Activated CD8-positive, alpha-beta memory T cell treated with anti-CD3 and anti-CD28 coated beads, Interleukin-2, amount 10 ng/mL, durations not matched to agents 7 days and 5 days (primary cell): ENCODE results near the gene REPIN1. TPM values are rescaled to one million over a fixed set of nuclear protein-coding genes. Genes with fewer than 3 reads are reported as not detected.

Source experiments
- ATAC-seq: fragments of 150-1000 bp; cut with Tn5 transposase; one replicate; pipeline ENCODE4 v1.10.0; 2021; ENCODE audit warnings: moderate library complexity
- CTCF ChIA-PET: fragments of 350-600 bp; sonication (Branson Sonifier 250); formaldehyde crosslinking; loops from one replicate; lab custom pipeline; 2021; ENCODE audit warnings: antibody characterized with exemption; lab: Charles Lee
- DNase-seq: peaks from one replicate; pipeline ENCODE4 v3.0.0-alpha.2; 2020
- H3K27ac Mint-ChIP-seq: one replicate; pipeline ENCODE4 v1.8.0; 2021; ENCODE audit warnings: mild to moderate bottlenecking, mixed read lengths
- H3K27me3 Mint-ChIP-seq: one replicate; pipeline ENCODE4 v1.8.0; 2021; ENCODE audit warnings: mixed read lengths
- H3K36me3 Mint-ChIP-seq: one replicate; pipeline ENCODE4 v1.8.0; 2021; ENCODE audit warnings: mild to moderate bottlenecking, mixed read lengths
- H3K4me1 Mint-ChIP-seq: one replicate; pipeline ENCODE4 v1.8.0; 2021; ENCODE audit warnings: mixed read lengths
- H3K4me3 Mint-ChIP-seq: one replicate; pipeline ENCODE4 v1.8.0; 2021; ENCODE audit warnings: mild to moderate bottlenecking, moderate library complexity, mixed read lengths
- H3K9me3 Mint-ChIP-seq: one replicate; pipeline ENCODE4 v1.8.0; 2022; ENCODE audit warnings: low read depth, mixed read lengths
- total RNA-seq, 2 experiments: library from RNA; stranded (reverse); gene quantifications; one replicate each; pipeline ENCODE4 v1.2.3, GENCODE V29; 2021

Gene REPIN1
- total RNA-seq, 2 experiments from 2014 or later = 51.4 to 55.5 TPM

GRCh38 chr7:150412518-150413488 is 44.2 kb downstream of the REPIN1 start:
- Mint-ChIP-seq H3K4me3 (no peak overlapping the region), H3K27ac (no peak overlapping the region), H3K9me3 (no peaks in the 10 kb centered on the region), H3K4me1 (peaks cover 6% of the 10 kb centered on the region), H3K27me3 (no peaks in the 10 kb centered on the region), H3K36me3 (peaks cover 9% of the 10 kb centered on the region)
- ATAC-seq = no peak
- CTCF ChIA-PET = interaction anchor here (0.7 kb wide), 1 partner anchor 17 kb away, joined by 3 read pairs; no protein-coding TSS in a partner anchor
- DNase-seq = no peak

DNA sequence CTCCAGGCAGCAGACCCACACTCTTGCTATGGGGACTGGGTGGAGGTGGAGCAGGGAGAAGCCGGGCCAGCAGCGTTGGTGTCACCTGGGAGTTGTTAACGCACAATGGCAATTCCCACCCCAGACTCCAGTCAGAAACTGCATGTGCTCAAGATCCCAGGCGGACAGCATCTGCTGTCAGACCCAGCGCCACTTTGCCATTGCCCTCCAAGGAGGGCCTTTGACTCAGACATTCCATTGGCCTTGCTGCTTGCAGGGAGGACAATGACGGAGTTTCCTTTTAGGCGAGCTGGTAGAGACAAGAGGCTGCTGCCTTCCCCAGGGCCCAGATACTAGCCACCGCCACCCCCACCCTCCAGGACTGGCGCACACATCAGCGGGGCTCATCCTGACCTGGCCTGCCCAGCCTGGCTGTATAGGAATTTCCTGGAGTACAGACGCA is 45.0 kb downstream of the REPIN1 start:
- Mint-ChIP-seq H3K27ac (no peak overlapping the region), H3K4me3 (no peak overlapping the region), H3K36me3 (peaks cover 7% of the 10 kb centered on the region), H3K27me3 (no peaks in the 10 kb centered on the region), H3K4me1 (peaks cover 3% of the 10 kb centered on the region), H3K9me3 (no peaks in the 10 kb centered on the region)
- ATAC-seq (no peak), DNase-seq (no peak)
- CTCF ChIA-PET = interaction anchor here (0.7 kb wide), 1 partner anchor 18 kb away, joined by 3 read pairs; no protein-coding TSS in a partner anchor

GRCh38 chr7:150415161-150416153 is 46.8 kb downstream of the REPIN1 start:
- Mint-ChIP-seq H3K27ac (no peak overlapping the region), H3K4me3 (no peak overlapping the region), H3K27me3 (no peaks in the 10 kb centered on the region), H3K9me3 (no peaks in the 10 kb centered on the region), H3K4me1 (peaks cover 3% of the 10 kb centered on the region), H3K36me3 (peaks cover 4% of the 10 kb centered on the region)
- DNase-seq (peak; percentile 30), ATAC-seq (no peak)
- CTCF ChIA-PET = interaction anchor here (1.4 kb wide), 1 partner anchor 59 kb away, joined by 5 read pairs; no protein-coding TSS in a partner anchor

DNA sequence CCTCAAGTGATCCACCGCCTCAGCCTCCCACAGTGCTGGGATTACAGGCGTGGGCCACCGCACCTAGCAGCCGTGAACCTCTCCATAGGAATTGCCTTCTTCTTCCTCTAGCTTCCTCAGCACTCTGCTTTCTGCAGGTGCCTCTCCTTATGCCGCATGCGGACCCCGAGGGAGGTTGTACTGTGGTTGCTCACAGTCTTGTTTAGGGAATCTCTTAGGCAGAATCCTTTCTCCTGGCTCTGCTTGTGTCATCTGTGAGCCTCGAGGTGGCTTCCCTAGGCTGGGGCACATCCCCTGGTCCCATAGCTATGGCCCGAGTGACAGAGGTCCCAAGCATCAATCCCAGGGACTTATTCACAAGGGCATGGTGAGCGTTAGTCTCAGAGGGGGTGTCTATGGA is 48.6 kb downstream of the REPIN1 start:
- CTCF ChIA-PET = interaction anchor here (2.6 to 3.9 kb wide), 3 partner anchors 11 to 62 kb away, joined by 10 to 18 read pairs (median 18); a partner anchor contains a TSS
- H3K27ac Mint-ChIP-seq = no peak overlapping the region
- no peaks in the 10 kb centered on the region for H3K9me3 Mint-ChIP-seq
- no peaks in the 10 kb centered on the region for H3K36me3 Mint-ChIP-seq
- no peak overlapping the region for H3K4me3 Mint-ChIP-seq
- H3K4me1 Mint-ChIP-seq = peaks cover 11% of the 10 kb centered on the region
- peak; percentile 34 for DNase-seq
- no peak for ATAC-seq
- peaks cover 2% of the 10 kb centered on the region for H3K27me3 Mint-ChIP-seq

GRCh38 chr7:150417863-150418262 is 49.2 kb downstream of the REPIN1 start:
- no peak for ATAC-seq
- Mint-ChIP-seq H3K9me3 (no peaks in the 10 kb centered on the region), H3K36me3 (no peaks in the 10 kb centered on the region), H3K4me1 (peaks cover 11% of the 10 kb centered on the region), H3K4me3 (no peak overlapping the region), H3K27ac (no peak overlapping the region), H3K27me3 (peaks cover 2% of the 10 kb centered on the region)
- CTCF ChIA-PET = interaction anchor here (2.6 to 3.9 kb wide), 3 partner anchors 12 to 62 kb away, joined by 10 to 18 read pairs (median 18); a partner anchor contains a TSS
- peak; percentile 21 for DNase-seq

DNA sequence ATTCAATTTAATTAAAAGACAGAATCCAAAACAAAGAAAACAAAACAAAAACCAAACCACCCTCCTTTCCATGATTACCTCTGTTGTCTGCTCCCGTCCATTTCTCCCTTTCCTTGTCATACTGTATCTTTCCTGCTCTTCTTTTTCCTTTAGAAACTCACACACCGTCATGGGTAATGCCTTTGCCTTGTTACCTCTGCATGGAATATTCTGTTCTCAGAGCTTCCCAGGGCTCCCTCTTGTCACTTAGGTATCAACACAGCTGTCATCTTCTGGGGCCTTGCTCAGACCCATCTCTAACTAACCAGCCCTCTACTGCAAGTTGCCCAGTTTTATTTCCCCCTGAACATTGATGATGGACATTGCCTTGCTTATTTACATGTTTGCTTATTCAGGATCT is 51.6 kb downstream of the REPIN1 start:
- no peaks in the 10 kb centered on the region for H3K36me3 Mint-ChIP-seq
- H3K27ac Mint-ChIP-seq = no peak overlapping the region
- peaks cover 2% of the 10 kb centered on the region for H3K27me3 Mint-ChIP-seq
- ATAC-seq (no peak), DNase-seq (no peak)
- H3K9me3 Mint-ChIP-seq = no peaks in the 10 kb centered on the region
- CTCF ChIA-PET = interaction anchor here (3.6 to 3.9 kb wide), 2 partner anchors 12 to 14 kb away, joined by 18 read pairs; a partner anchor contains a TSS
- H3K4me3 Mint-ChIP-seq = no peak overlapping the region
- peaks cover 11% of the 10 kb centered on the region for H3K4me1 Mint-ChIP-seq

GRCh38 chr7:150420987-150421674 is 52.5 kb downstream of the REPIN1 start:
- H3K9me3 Mint-ChIP-seq = no peaks in the 10 kb centered on the region
- peaks cover 2% of the 10 kb centered on the region for H3K27me3 Mint-ChIP-seq
- H3K4me1 Mint-ChIP-seq = peaks cover 11% of the 10 kb centered on the region
- peak; percentile 100 for ATAC-seq
- CTCF ChIA-PET = interaction anchor here (0.7 to 2.0 kb wide), 10 partner anchors 9 to 362 kb away, joined by 3 to 11 read pairs (median 4); no protein-coding TSS in a partner anchor
- H3K4me3 Mint-ChIP-seq = peak overlapping the region; percentile 31
- DNase-seq = peak; percentile 90
- peak overlapping the region; percentile 50 for H3K27ac Mint-ChIP-seq
- H3K36me3 Mint-ChIP-seq = no peaks in the 10 kb centered on the region

- Mint-ChIP-seq H3K27me3 (peaks cover 2% of the 10 kb centered on the region), H3K9me3 (no peaks in the 10 kb centered on the region), H3K4me1 (peaks cover 11% of the 10 kb centered on the region), H3K4me3 (no peak overlapping the region), H3K27ac (no peak overlapping the region), H3K36me3 (no peaks in the 10 kb centered on the region)
- DNase-seq (no peak), ATAC-seq (no peak)
- CTCF ChIA-PET = interaction anchor here (0.7 to 2.0 kb wide), 10 partner anchors 8 to 361 kb away, joined by 3 to 11 read pairs (median 4); no protein-coding TSS in a partner anchor
Measured at GRCh38 chr7:150421831-150422230, 53.2 kb downstream of the REPIN1 start.

Other genes with a start within 250 kb of the REPIN1 start
- gene LRRC61, start 45.5 kb upstream of the REPIN1 start, total RNA-seq = 10 to 100 TPM; 24.7 to 25.3 TPM
- 1 to 10 TPM; 4.0 to 4.8 TPM for gene ACTR3C, start 45.3 kb upstream of the REPIN1 start, total RNA-seq
- gene RARRES2, start 27.2 kb upstream of the REPIN1 start, total RNA-seq = not detected
- gene ZNF775, start 10.5 kb downstream of the REPIN1 start, total RNA-seq = 1 to 10 TPM; 7.5 to 8.4 TPM
- 10 to 100 TPM in 1 of 2 experiments, 1 to 10 TPM in 1; 9.9 to 13.1 TPM for gene GIMAP8, start 81.8 kb downstream of the REPIN1 start, total RNA-seq
- 10 to 100 TPM; 49.9 to 89.7 TPM for gene GIMAP7, start 146.1 kb downstream of the REPIN1 start, total RNA-seq
- 100 to 1,000 TPM in 1 of 2 experiments, 10 to 100 TPM in 1; 60.5 to 145 TPM for gene GIMAP4, start 198.6 kb downstream of the REPIN1 start, total RNA-seq